PFSK-1 (cell line): ENCODE data around the gene NGRN.

ENCODE experiments used
- FOXP2 ChIP-seq: optimal IDR thresholded peaks from 2 replicates; pipeline ENCODE3; 2011; ENCODE audit warnings: borderline replicate concordance, control low read depth, inconsistent platforms; ENCODE audit not compliant: insufficient read depth; ENCODE audit errors: extremely low read length, extremely low read depth
- SIN3A ChIP-seq: IDR thresholded peaks from 2 replicates; pipeline ENCODE4 v1.6.1; 2012; ENCODE audit warnings: mild to moderate bottlenecking, low read length, moderate library complexity, borderline replicate concordance; ENCODE audit not compliant: insufficient read depth

- TF ChIP-seq FOXP2 (no peak), SIN3A (no peak)
Observed at GRCh38 chr15:90230610-90231009, 34.9 kb upstream of the NGRN start.
